Heart right ventricle (tissue), 16 donors: ENCODE measurements around the gene MAK. TPM values are rescaled to one million over a fixed set of nuclear protein-coding genes. Genes with fewer than 3 reads are reported as not detected.

Experiments
- ATAC-seq, 8 donors: fragments of 200-7000 bp; cut with Tn5 transposase; one replicate each; pipeline ENCODE4 v1.9.1; 2020; ENCODE audit warnings: mild to moderate bottlenecking in 8 of 8, moderate library complexity in 8 of 8, moderate number of reproducible peaks in 1 of 8
- DNase-seq, 2 donors: peaks; one replicate each; pipeline ENCODE4 v3.0.0-alpha.2; 2020
- H3K27ac ChIP-seq, 10 donors: fragments of 200-600 bp; sonication (generic) in 2 of 10; one replicate each; pipeline versions ENCODE4 v1.5.0 to v1.8.0; 2020 to 2022; ENCODE audit warnings: mild to moderate bottlenecking in 3 of 10
- H3K27me3 ChIP-seq, 7 donors: fragments of 200-600 bp; one replicate each; pipeline ENCODE4 v1.8.0; 2021 to 2022; ENCODE audit warnings: mild to moderate bottlenecking in 2 of 7
- H3K36me3 ChIP-seq, 9 donors: fragments of 200-600 bp; sonication (generic) in 1 of 9; one replicate each; pipeline versions ENCODE4 v1.5.0 to v1.8.0; 2020 to 2022; ENCODE audit warnings: mild to moderate bottlenecking in 2 of 9
- H3K4me1 ChIP-seq, 9 donors: fragments of 200-600 bp; sonication (generic) in 1 of 9; one replicate each; pipeline versions ENCODE4 v1.5.0 to v1.8.0; 2020 to 2022; ENCODE audit warnings: mild to moderate bottlenecking in 4 of 9
- H3K4me3 ChIP-seq, 10 donors: fragments of 200-600 bp; sonication (generic) in 2 of 10; one replicate each; pipeline versions ENCODE4 v1.5.0 to v1.8.0; 2020 to 2022; ENCODE audit warnings: mild to moderate bottlenecking in 7 of 10, moderate library complexity in 2 of 10
- H3K9me3 ChIP-seq, 11 donors: fragments of 200-600 bp in 10 of 11; sonication (generic) in 2 of 11; one replicate each; pipeline versions ENCODE4 v1.5.0 to v1.8.0; 2013 to 2022; ENCODE audit warnings: mild to moderate bottlenecking in 2 of 11, control low read depth in 1 of 11, moderate library complexity in 1 of 11
- CTCF ChIP-seq, 9 donors: fragments of 200-600 bp; sonication (generic) in 2 of 9; IDR thresholded peaks; one replicate each; pipeline versions ENCODE4 v1.5.0 to v1.8.0; 2021 to 2022; ENCODE audit warnings: antibody characterized with exemption in 9 of 9, mild to moderate bottlenecking in 5 of 9, moderate library complexity in 1 of 9
- WGBS, 2 donors: extraction: QIAGEN DNeasy Blood & Tissue Kit; methylation state at CpG; one replicate each; pipeline ENCODE4 v1.1.7; 2013; ENCODE audit warnings: inconsistent platforms in 1 of 2; 5-methylcytosine and 5-hydroxymethylcytosine counted together
- intact Hi-C, 10 donors: fragments of 100-400 bp; cut with DNase I; formaldehyde crosslinking; loops; one replicate each; pipeline versions ENCODE4 v1.11.1 to v1.14.2; 2022
- polyA plus RNA-seq, 2 donors: library from polyadenylated mRNA; stranded (reverse); fragments of 200-250 nt; gene quantifications; one replicate each; pipeline ENCODE4 v1.2.3, GENCODE V29; 2013
- total RNA-seq, 10 donors: library from RNA; stranded (reverse); fragmentation: NEBNext Ultra II Directional in 3 of 10; extraction: Animal tissue kit (Norgen Biotek cat#: 25700) in 3 of 10; gene quantifications; one replicate each; pipeline versions ENCODE4 v1.2.1 to v1.2.4, GENCODE V29; 2021 to 2023
- donor health status: Arrhythmogenic right ventricular cardiomyopathy.
- donor health status: ischemic (EF 13 %, LVEDD 7.1; RV severe dilation, severe dysfunction).
- donor health status: healthy with polysubstance abuse.
- donor health status: DM: no; HTN: yes; CAD: no.
- donor health status: DM: no; HTN: no; CAD: no.
- donor health status: ischemic (EF 25% LVEDD 6.9; RV normal size, moderate dysfunction).
- donor health status: ischemic (EF 25% LVEDD 5.7; RV mildly dilated, moderate dysfunction).
- donor health status: healthy.
- donor health status: DM: yes; HTN: yes; CAD: no.
- donor health status: Ischemic cardiomyopathy.
- donor health status: ischemic (EF 35%, LVEDD 5.7; RV mildly dilated, moderate dysfunction).
- donor health status: nonischemic (EF 11% LVEDD 7.7; RV severe dilation, severe dysfunction).
- donor health status: DM: yes; HTN: yes; CAD: no.
- donor health status: PGD.
- donor health status: ischemic (EF 29% LVEDD 5.4; RV normal size, mild dysfunction).
- donor health status: nonischemic (EF 23%, LVEDD 6.1; RV moderate dilation, normal function).

MAK gene
- total and polyA plus RNA-seq, 12 donors = 0.01 to 0.25 (median 0.12) TPM; not detected in 4

DNA sequence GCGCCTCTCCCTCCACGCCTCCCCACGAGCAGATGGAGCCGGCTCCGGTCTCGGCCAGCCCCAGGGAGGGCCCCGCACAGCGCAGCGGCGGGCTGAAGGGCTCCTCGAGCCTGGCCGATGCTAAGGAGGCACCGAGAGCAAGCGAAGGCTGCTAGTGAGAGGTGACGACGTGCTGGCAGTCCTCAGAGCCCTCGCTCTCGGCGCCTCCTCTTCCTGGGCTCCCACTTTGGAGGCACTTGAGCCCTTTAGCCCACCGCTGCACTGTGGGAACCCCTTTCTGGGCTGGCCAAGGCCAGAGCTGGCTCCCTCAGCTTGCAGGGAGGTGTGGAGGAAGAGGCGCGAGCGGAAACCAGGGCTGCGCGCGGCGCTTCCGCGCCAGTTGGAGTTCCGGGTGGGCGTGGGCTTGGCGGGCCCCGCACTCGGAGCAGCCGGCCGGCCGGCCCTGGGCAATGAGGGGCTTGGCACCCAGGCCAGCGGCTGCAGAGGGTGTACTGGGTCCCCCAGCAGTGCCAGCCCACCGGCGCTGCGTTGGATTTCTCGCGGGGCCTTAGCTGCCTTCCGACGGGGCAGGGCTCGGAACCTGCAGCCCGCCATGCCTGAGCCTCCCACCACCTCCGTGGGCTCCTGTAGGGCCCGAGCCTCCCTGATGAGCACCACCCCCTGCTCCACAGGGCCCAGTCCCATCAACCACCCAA lies 117.9 kb downstream of the MAK start:
- TF ChIP-seq CTCF (IDR thresholded peaks at IDR 0.05) = no peak
- Histone ChIP-seq H3K27ac (peak overlapping the region; percentile 80 to 98 (median 94)), H3K4me3 (peak overlapping the region; percentile 39 to 82 (median 71)), H3K36me3 (peaks cover 0 to 10% (median 0%) of the 10 kb centered on the region in 9 donors), H3K4me1 (peaks cover 14 to 44% (median 26%) of the 10 kb centered on the region in 9 donors), H3K9me3 (peaks cover 0 to 17% (median 0%) of the 10 kb centered on the region in 11 donors), H3K27me3 (no peaks in the 10 kb centered on the region)
- WGBS, 2 donors = 17 to 24% methylated on average over 39 to 49 of the region's 49 CpGs
- intact Hi-C loops = no loop called here
- DNase-seq = peak; percentile 33 to 74
- peak in 5 of 8 donors; percentile 3 to 30 (median 22) for ATAC-seq

- H3K27me3 ChIP-seq = no peaks in the 10 kb centered on the region
- WGBS, 2 donors = 31 to 36% methylated on average over 21 of the region's 21 CpGs
- H3K9me3 ChIP-seq = peaks cover 0 to 17% (median 0%) of the 10 kb centered on the region in 11 donors
- peak overlapping the region; percentile 80 to 98 (median 94) for H3K27ac ChIP-seq
- intact Hi-C loops = no loop called here
- H3K4me3 ChIP-seq = peak overlapping the region; percentile 39 to 82 (median 71)
- DNase-seq (peak; percentile 44 to 56), ATAC-seq (peak in 3 of 8 donors; percentile 0 to 9 (median 1))
- TF ChIP-seq CTCF (IDR thresholded peaks at IDR 0.05) = no peak
- peaks cover 0 to 5% (median 0%) of the 10 kb centered on the region in 9 donors for H3K36me3 ChIP-seq
- peaks cover 10 to 39% (median 25%) of the 10 kb centered on the region in 9 donors for H3K4me1 ChIP-seq
Measured at GRCh38 chr6:10719964-10720264, 118.4 kb downstream of the MAK start.

DNA sequence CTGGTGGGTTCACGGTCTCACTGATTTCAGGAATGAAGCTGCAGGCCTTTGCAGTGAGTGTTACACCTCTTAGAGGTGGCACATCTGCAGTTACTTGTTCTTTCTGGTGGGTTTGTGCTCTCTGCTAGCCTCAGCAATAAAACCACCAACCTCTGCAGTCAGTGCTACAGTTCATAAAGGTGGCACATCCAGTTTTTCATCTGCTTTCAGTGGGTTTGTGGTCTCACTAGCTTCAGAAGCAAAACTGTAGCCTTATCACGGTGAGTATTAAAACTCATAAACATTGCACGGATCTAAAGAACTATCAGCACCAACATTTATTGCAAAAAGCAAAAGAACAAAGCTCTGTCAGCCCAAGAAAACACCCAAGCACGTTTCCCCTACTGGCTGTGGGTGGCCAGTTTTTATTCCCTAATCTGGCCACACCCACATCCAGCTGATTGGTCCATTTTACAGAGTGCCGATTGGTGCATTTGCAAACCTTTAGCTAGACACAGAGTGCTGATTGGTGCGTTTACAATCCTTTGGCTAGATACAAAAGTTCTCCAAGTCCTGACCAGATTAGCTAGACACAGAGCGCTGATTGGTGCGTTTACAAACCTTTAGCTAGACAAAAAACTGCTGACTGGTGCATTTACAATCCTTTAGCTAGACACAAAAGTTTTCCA lies 118.9 kb downstream of the MAK start:
- WGBS, 2 donors = 75 to 77% methylated on average over 8 of the region's 8 CpGs
- H3K27ac ChIP-seq = peak overlapping the region in 9 of 10 donors; percentile 80 to 98 (median 95)
- intact Hi-C loops = no loop called here
- H3K4me3 ChIP-seq = peak overlapping the region in 9 of 10 donors; percentile 49 to 82 (median 72)
- H3K4me1 ChIP-seq = peaks cover 5 to 34% (median 20%) of the 10 kb centered on the region in 9 donors
- H3K27me3 ChIP-seq = no peaks in the 10 kb centered on the region
- peaks cover 0 to 17% (median 0%) of the 10 kb centered on the region in 11 donors for H3K9me3 ChIP-seq
- no peak for TF ChIP-seq CTCF (IDR thresholded peaks at IDR 0.05)
- H3K36me3 ChIP-seq = peaks cover 0 to under 1% (median 0%) of the 10 kb centered on the region in 9 donors
- ATAC-seq (no peak), DNase-seq (peak in 1 of 2 donors; percentile 12)

- 85 to 89% methylated on average over 8 of the region's 8 CpGs for WGBS, 2 donors
- DNase-seq = no peak
- H3K36me3 ChIP-seq = peaks cover 0 to 19% (median 14%) of the 10 kb centered on the region in 9 donors
- H3K27me3 ChIP-seq = no peaks in the 10 kb centered on the region
- H3K27ac ChIP-seq = no peak overlapping the region
- intact Hi-C loops = no loop called here
- TF ChIP-seq CTCF (IDR thresholded peaks at IDR 0.05) = no peak
- no peak for ATAC-seq
- H3K4me3 ChIP-seq = no peak overlapping the region
- H3K9me3 ChIP-seq = peaks cover 0 to 11% (median 0%) of the 10 kb centered on the region in 11 donors
- no peaks in the 10 kb centered on the region for H3K4me1 ChIP-seq
Measured at GRCh38 chr6:10713962-10714361, 124.4 kb downstream of the MAK start.

Other genes with a start within 250 kb of the MAK start
- 1 to 10 TPM in 2 of 10 donors, under 1 TPM in 5, not detected in 3; 0.59 to 1.6 (median 0.86) TPM for gene C6orf52, start 143.9 kb downstream of the MAK start, total RNA-seq
- under 1 TPM; 0.80 to 0.88 TPM for gene C6orf52, start 143.9 kb downstream of the MAK start, polyA plus RNA-seq
- 10 to 100 TPM in 2 of 10 donors, 1 to 10 TPM in 8; 5.8 to 13.5 (median 8.4) TPM for gene PAK1IP1, start 143.6 kb downstream of the MAK start, total RNA-seq
- 10 to 100 TPM in 1 of 2 donors, 1 to 10 TPM in 1; 6.1 to 15.7 TPM for gene PAK1IP1, start 143.6 kb downstream of the MAK start, polyA plus RNA-seq
- gene TMEM14C, start 115.5 kb downstream of the MAK start, total RNA-seq = 100 to 1,000 TPM; 105 to 133 (median 116) TPM
- gene TMEM14C, start 115.5 kb downstream of the MAK start, polyA plus RNA-seq = 100 to 1,000 TPM; 114 to 116 TPM
- 100 to 1,000 TPM in 9 of 10 donors, 10 to 100 TPM in 1; 93.5 to 116 (median 108) TPM for gene TMEM14B, start 90.7 kb downstream of the MAK start, total RNA-seq
- gene TMEM14B, start 90.7 kb downstream of the MAK start, polyA plus RNA-seq = 10 to 100 TPM; 64.5 to 71.2 TPM
- not detected for gene GCM2, start 43.5 kb upstream of the MAK start, total RNA-seq
- not detected for gene GCM2, start 43.5 kb upstream of the MAK start, polyA plus RNA-seq
- gene SYCP2L, start 48.5 kb upstream of the MAK start, total RNA-seq = 1 to 10 TPM in 1 of 10 donors, under 1 TPM in 9; 0.11 to 2.4 (median 0.37) TPM
- gene SYCP2L, start 48.5 kb upstream of the MAK start, polyA plus RNA-seq = 1 to 10 TPM in 1 of 2 donors, under 1 TPM in 1; 0.13 to 1.9 TPM
- gene ELOVL2, start 205.8 kb upstream of the MAK start, total RNA-seq = 1 to 10 TPM in 6 of 10 donors, under 1 TPM in 4; 0.73 to 3.5 (median 1.0) TPM
- gene ELOVL2, start 205.8 kb upstream of the MAK start, polyA plus RNA-seq = 1 to 10 TPM; 2.6 to 3.3 TPM